ENCODE measurements around the gene TRIM58. TPM values are rescaled to one million over a fixed set of nuclear protein-coding genes. Genes with fewer than 3 reads are reported as not detected.

Gene TRIM58
- total and polyA plus RNA-seq, 2 of the 4 experiments (the other 2 are of a cell fraction) = 0.54 to 0.91 TPM

DNA sequence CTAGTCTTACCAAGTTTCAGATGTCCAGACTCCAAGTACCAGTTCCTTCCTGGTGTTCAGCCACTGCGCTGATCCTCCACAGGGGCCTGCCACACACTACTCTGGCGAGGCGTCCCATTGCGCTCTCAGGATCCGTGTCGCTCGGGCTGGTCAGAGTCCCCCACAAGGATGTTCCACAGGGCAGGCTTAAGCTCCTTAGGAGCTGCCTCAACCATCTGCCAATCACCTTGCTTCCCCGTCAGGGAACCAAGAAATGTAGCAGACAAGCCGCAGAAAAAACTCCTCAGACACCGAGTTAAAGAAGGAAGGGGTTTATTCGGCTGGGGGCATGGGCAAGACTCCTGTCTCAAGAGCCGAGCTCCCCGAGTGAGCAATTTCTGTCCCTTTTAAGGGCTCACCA lies 48.2 kb downstream of the TRIM58 start:
- Histone ChIP-seq H3K9me3 (ENCODE audit: control insufficient read depth, insufficient read depth, low read length) (peaks cover 9% of the 10 kb centered on the region), H3K27ac (ENCODE audit: insufficient read depth, low read length) (no peak overlapping the region), H3K27me3 (ENCODE audit: control insufficient read depth, insufficient read depth, low read length) (no peaks in the 10 kb centered on the region), H3K4ac (ENCODE audit: low read depth, low read length) (no peak overlapping the region), H3K14ac (replicated peaks; ENCODE audit: low read depth, low read length) (no peak overlapping the region), H2BK5ac (ENCODE audit: low read depth, low read length, poor library complexity, severe bottlenecking) (no peak overlapping the region), H3K4me2 (ENCODE audit: low read depth, low read length) (no peak overlapping the region), H4K5ac (ENCODE audit: low read depth, low read length) (no peak overlapping the region), H3K18ac (ENCODE audit: low read depth, low read length) (no peak overlapping the region), H2BK15ac (ENCODE audit: low read depth, low read length) (no peak overlapping the region), H3K36me3 (ENCODE audit: control insufficient read depth, insufficient read depth, low read length) (no peaks in the 10 kb centered on the region), H2AK5ac (ENCODE audit: low read depth, low read length) (no peak overlapping the region), H3K9ac (ENCODE audit: low read depth, low read length) (no peak overlapping the region), H3K56ac (ENCODE audit: extremely low read depth, insufficient read depth, low read length) (no peak overlapping the region), H4K8ac (ENCODE audit: low read depth in 2 of 2, low read length in 2 of 2) (no peak overlapping the region), H2AK9ac (replicated peaks; ENCODE audit: low read depth, low read length, poor library complexity) (no peak overlapping the region), H3K23ac (ENCODE audit: low read depth, low read length) (no peak overlapping the region), H2BK20ac (ENCODE audit: low read depth, low read length) (no peak overlapping the region), H3K79me1 (ENCODE audit: low read depth in 1 of 2, low read length in 2 of 2) (no peaks in the 10 kb centered on the region), H2AFZ (replicated peaks; ENCODE audit: low read length, poor library complexity) (no peak overlapping the region), H4K91ac (ENCODE audit: insufficient read depth, low read depth, low read length) (no peak overlapping the region), H4K20me1 (ENCODE audit: insufficient read depth, low read length) (no peaks in the 10 kb centered on the region), H3K9me1 (ENCODE audit: insufficient read depth, low read length) (no peaks in the 10 kb centered on the region), H2BK120ac (ENCODE audit: low read depth, low read length) (no peak overlapping the region), H3K4me3 (ENCODE audit: insufficient read depth, low read depth, low read length) (no peak overlapping the region), H3K4me1 (ENCODE audit: control insufficient read depth, insufficient read depth, low read length) (no peaks in the 10 kb centered on the region)
- intact Hi-C loops (cut with micrococcal nuclease) (no loop called here), in situ Hi-C loops (cut with MboI; ENCODE audit: low sequenced_read_pairs) (no loop called here), dilution Hi-C loops (cut with HindIII; ENCODE audit: low sequenced_read_pairs, unreplicated experiment) (no loop called here)
- ATAC-seq (ENCODE audit: low read depth) = no peak
- ChIA-PET CTCF (no interaction called here), POLR2A (ENCODE audit: unreplicated experiment) (no interaction called here)
- no TSS peak for BruUV-seq (replicated peaks)
- no peak for DNase-seq
- WGBS, 2 experiments (ENCODE audit: extremely low coverage in 2 of 2, insufficient read length in 1 of 2) = 79% methylated on average over 3 of the region's 13 CpGs; no CpG with 5 or more reads in 1 of the 2 experiments
- TF ChIP-seq NFE2L2 (IDR thresholded peaks at IDR 0.05; ENCODE audit: low read depth, low read length) (no peak), RCOR1 (IDR thresholded peaks at IDR 0.05; ENCODE audit: insufficient replicate concordance, low read length) (no peak), POLR2A (IDR thresholded peaks at IDR 0.05; ENCODE audit: low read depth, low read length) (no peak), FOS (IDR thresholded peaks at IDR 0.05; ENCODE audit: low read depth, low read length) (no peak), MAFK (IDR thresholded peaks at IDR 0.05; ENCODE audit: low read depth, low read length) (no peak), BHLHE40 (IDR thresholded peaks at IDR 0.05; ENCODE audit: low read depth, low read length) (no peak), MXI1 (IDR thresholded peaks at IDR 0.05; ENCODE audit: borderline replicate concordance, low read depth, low read length) (no peak), CHD1 (IDR thresholded peaks at IDR 0.05; ENCODE audit: low read depth, low read length) (no peak), CEBPB (IDR thresholded peaks at IDR 0.05; ENCODE audit: low read depth, low read length) (no peak), RFX5 (IDR thresholded peaks at IDR 0.05; ENCODE audit: low read depth, low read length) (no peak), MAZ (IDR thresholded peaks at IDR 0.05; ENCODE audit: borderline replicate concordance, low read depth, low read length) (no peak), SMC3 (IDR thresholded peaks at IDR 0.05; ENCODE audit: low read depth, low read length) (no peak)
- TF ChIP-seq, protein P1, sequence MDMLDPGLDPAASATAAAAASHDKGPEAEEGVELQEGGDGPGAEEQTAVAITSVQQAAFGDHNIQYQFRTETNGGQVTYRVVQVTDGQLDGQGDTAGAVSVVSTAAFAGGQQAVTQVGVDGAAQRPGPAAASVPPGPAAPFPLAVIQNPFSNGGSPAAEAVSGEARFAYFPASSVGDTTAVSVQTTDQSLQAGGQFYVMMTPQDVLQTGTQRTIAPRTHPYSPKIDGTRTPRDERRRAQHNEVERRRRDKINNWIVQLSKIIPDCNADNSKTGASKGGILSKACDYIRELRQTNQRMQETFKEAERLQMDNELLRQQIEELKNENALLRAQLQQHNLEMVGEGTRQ (IDR thresholded peaks at IDR 0.05; ENCODE audit: low read depth, low read length) = no peak
- TF ChIP-seq, protein P2, sequence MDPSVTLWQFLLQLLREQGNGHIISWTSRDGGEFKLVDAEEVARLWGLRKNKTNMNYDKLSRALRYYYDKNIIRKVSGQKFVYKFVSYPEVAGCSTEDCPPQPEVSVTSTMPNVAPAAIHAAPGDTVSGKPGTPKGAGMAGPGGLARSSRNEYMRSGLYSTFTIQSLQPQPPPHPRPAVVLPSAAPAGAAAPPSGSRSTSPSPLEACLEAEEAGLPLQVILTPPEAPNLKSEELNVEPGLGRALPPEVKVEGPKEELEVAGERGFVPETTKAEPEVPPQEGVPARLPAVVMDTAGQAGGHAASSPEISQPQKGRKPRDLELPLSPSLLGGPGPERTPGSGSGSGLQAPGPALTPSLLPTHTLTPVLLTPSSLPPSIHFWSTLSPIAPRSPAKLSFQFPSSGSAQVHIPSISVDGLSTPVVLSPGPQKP (IDR thresholded peaks at IDR 0.05; ENCODE audit: borderline replicate concordance, low read depth, low read length) = no peak
- TF ChIP-seq, protein P3, sequence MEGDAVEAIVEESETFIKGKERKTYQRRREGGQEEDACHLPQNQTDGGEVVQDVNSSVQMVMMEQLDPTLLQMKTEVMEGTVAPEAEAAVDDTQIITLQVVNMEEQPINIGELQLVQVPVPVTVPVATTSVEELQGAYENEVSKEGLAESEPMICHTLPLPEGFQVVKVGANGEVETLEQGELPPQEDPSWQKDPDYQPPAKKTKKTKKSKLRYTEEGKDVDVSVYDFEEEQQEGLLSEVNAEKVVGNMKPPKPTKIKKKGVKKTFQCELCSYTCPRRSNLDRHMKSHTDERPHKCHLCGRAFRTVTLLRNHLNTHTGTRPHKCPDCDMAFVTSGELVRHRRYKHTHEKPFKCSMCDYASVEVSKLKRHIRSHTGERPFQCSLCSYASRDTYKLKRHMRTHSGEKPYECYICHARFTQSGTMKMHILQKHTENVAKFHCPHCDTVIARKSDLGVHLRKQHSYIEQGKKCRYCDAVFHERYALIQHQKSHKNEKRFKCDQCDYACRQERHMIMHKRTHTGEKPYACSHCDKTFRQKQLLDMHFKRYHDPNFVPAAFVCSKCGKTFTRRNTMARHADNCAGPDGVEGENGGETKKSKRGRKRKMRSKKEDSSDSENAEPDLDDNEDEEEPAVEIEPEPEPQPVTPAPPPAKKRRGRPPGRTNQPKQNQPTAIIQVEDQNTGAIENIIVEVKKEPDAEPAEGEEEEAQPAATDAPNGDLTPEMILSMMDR (conservative IDR thresholded peaks at IDR 0.05; ENCODE audit: low read depth, low read length) = no peak

Measured in IMR-90 (cell line).